ENCODE results near the gene DOHH. TPM values are rescaled to one million over a fixed set of nuclear protein-coding genes. Genes with fewer than 3 reads are reported as not detected.

The DOHH gene
- total and polyA plus RNA-seq, 2 experiments from 2014 or later, result 19.0 to 34.7 TPM

GRCh38 chr19:3521104-3521445, 20.6 kb upstream of the DOHH start:
- TF ChIP-seq NANOG (IDR thresholded peaks at IDR 0.05; ENCODE audit: borderline replicate concordance) (no peak), ZNF331 (CRISPR knock-in tag; IDR thresholded peaks at IDR 0.05; ENCODE audit: low read depth) (no peak), REST (IDR thresholded peaks at IDR 0.05; ENCODE audit: unreplicated experiment) (no peak), EZH2phosphoT487 (IDR thresholded peaks at IDR 0.05; ENCODE audit: unreplicated experiment) (no peak), EZH2 (IDR thresholded peaks at IDR 0.05; ENCODE audit: low read depth, unreplicated experiment) (no peak), STAT1 (IDR thresholded peaks at IDR 0.05; ENCODE audit: unreplicated experiment) (no peak), ETS1 (IDR thresholded peaks at IDR 0.05) (no peak), JUNB (IDR thresholded peaks at IDR 0.05; ENCODE audit: unreplicated experiment) (no peak), POLR2AphosphoS5 (IDR thresholded peaks at IDR 0.05; ENCODE audit: low read depth) (no peak), ZNF114 (CRISPR knock-in tag; IDR thresholded peaks at IDR 0.05) (no peak), CTCF (conservative IDR thresholded peaks at IDR 0.05; ENCODE audit: low read depth in 2 of 2) (no peak), ZNF462 (CRISPR knock-in tag; IDR thresholded peaks at IDR 0.05) (no peak), CREB1 (CRISPR knock-in tag; IDR thresholded peaks at IDR 0.05; ENCODE audit: low read depth) (no peak)
- Mint-ChIP-seq H3K27ac (peak overlapping the region; percentile 69), H3K4me3 (no peak overlapping the region; the same call in 2 of the 3 replicates), H3K27me3 (ENCODE audit: insufficient read depth, low read depth, poor library complexity) (peaks cover 12% of the 10 kb centered on the region), H3K36me3 (ENCODE audit: low read depth) (peaks cover 12% of the 10 kb centered on the region), H3K4me1 (peaks cover 33% of the 10 kb centered on the region), H3K9me3 (no peaks in the 10 kb centered on the region; the same call in 2 of the 3 replicates)
- DNase-seq (ENCODE audit: low spot score) (no peak), ATAC-seq (no peak)
- Histone ChIP-seq H2AFZ (no peak overlapping the region), H3K4me1 (ENCODE audit: insufficient read depth) (peaks cover 24% of the 10 kb centered on the region), H3K36me3 (ENCODE audit: insufficient read depth) (no peaks in the 10 kb centered on the region), H3K79me2 (replicated peaks; ENCODE audit: insufficient read depth) (peaks cover 40% of the 10 kb centered on the region), H3K4me2 (no peak overlapping the region), H4K20me1 (replicated peaks; ENCODE audit: insufficient read depth) (no peaks in the 10 kb centered on the region; the same call in 1 of the 2 replicates), H3K27me3 (ENCODE audit: insufficient read depth) (no peaks in the 10 kb centered on the region), H3K9me2 (ENCODE audit: insufficient read depth) (no peaks in the 10 kb centered on the region), H3K4me3 (no peak overlapping the region), H3K27ac (ENCODE audit: low read depth) (no peak overlapping the region), H3F3A (replicated peaks; ENCODE audit: low read depth) (no peaks in the 10 kb centered on the region)
